Left renal pelvis (tissue), 4 donors: Measurements from ENCODE around the gene KCNA1. TPM values are rescaled to one million over a fixed set of nuclear protein-coding genes. Genes with fewer than 3 reads are reported as not detected.
"Not testable (repeated sequence)": the region's sequence is repeated elsewhere in the genome, so short reads cannot be mapped to it uniquely, and the experiment has no call there.

Source experiments
- DNase-seq, 4 donors: peaks; one replicate each; pipeline ENCODE4 v3.0.0-alpha.2; 2013; ENCODE audit warnings: low read depth in 4 of 4, low spot score in 3 of 4
- polyA plus RNA-seq, 4 donors: library from polyadenylated mRNA; unstranded; fragments of 120-200 nt; gene quantifications; one replicate each; pipeline ENCODE4 v1.2.1, GENCODE V29; 2013; ENCODE audit not compliant: insufficient read length in 4 of 4

KCNA1 gene
- 1 to 10 TPM in 1 of 4 donors, under 1 TPM in 3; 0.06 to 2.2 (median 0.18) TPM for polyA plus RNA-seq

GRCh38 chr12:4909734-4910501 is at the start of gene KCNA1:
Gene KCNA1 (plus strand): TSS chr12:4909905. CDS start chr12:4911379, 1,474 bp downstream.
- DNase-seq, result no peak

DNA sequence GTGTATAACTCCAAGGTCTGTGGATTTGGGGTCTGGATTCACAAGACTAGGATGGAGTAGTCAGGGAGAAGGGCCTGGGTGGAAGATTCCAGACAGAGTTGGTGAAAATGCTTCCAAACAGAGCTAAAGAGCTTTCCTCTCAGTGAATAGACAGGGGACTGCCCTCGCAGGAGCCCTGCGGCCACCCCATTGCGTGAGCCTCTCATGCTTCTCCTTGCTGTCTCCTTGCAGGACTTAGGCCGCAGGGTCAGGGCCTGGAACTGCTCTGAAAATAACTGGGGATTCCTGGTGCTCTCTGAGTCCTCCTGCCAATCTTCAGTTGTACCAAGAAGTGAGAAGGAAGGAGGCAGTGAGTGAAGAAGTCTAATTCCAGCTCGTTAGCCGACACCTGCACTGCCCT is 49.0 kb upstream of the KCNA1 start:
- DNase-seq, result no peak

GRCh38 chr12:4862809-4863208 is 46.9 kb upstream of the KCNA1 start:
- no peak for DNase-seq

- DNase-seq, result no peak
Measured at GRCh38 chr12:4864575-4864974, 45.1 kb upstream of the KCNA1 start.

GRCh38 chr12:4865246-4865645 is 44.5 kb upstream of the KCNA1 start:
- DNase-seq, result no peak

DNA sequence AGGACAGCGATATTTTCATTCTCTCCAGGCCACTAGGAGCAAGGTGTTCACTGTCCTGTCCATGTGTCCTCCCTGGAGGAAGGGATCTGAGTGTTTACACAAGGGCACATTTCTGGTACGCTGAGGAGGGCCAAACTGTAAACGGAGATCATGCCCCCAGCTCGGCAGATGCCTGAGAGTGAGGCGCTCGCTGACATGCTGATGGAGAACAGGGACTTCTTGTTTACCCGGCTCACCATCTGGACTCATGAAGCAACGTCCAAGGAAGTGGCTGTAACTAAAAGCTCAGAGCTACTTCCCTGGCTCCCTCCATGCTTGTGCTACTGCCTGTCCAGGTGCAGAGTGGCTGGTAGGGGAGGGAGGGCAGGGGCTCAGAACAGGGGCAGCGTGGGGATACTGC is 43.4 kb upstream of the KCNA1 start:
- no peak for DNase-seq

DNA sequence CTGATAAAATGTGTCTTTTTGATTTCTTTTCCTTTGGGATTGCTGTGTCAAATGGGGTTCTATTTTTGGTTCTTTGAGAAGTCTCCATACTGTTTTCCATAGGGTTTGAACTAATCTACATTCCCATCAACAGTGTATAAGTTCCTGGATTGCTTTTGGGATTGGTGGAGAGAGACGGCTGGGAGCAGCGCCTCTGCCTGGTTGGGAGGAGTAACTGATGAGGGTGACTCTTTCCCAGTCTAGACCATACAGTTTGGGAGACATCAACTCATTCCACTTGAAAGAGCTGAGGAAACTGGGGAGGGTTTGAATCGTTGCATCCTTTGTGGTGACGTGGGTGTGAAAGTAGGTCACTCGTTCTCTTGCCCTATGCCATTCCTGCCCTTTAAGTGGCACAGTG is 42.3 kb upstream of the KCNA1 start:
- DNase-seq, result no peak

DNA sequence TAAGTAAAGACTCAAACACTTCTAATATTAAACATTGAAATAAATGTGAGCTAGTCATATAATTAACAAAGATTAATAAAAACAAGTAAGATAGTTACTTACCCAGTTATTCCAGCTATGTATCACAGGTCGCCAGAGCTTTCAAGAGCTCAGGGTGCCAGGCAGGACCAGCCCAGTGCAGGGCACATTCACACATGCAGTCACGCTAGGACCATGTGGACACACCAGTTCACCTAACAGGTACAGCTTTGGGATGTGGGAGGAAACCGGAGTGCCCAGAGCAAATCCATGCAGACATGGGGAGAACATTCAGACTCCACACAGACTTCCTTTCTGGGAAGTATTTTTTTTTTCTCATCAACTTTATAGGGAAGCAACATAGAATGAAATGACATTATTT is 39.3 kb upstream of the KCNA1 start:
- no peak for DNase-seq

GRCh38 chr12:4871514-4871913 is 38.2 kb upstream of the KCNA1 start:
- DNase-seq, result no peak

DNA sequence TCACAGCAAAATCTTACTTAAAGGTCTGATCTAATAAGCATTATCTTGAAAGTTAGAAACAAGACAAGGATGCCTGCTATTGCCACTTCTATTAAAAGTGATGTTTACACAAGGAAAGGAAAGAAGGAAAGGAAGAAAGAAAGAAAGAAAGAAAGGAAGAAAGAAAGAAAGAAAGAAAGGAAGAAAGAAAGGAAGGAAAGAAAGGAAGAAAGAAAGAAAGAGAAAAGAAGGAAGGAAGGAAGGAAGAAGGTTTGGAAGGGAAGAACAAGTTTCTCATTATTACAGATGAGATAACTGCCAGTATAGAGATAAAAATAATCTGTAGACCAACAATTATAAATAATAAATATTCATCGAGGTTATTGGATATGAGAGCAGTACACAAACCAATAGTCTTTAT is 35.8 kb upstream of the KCNA1 start:
- DNase-seq, result no peak

DNA sequence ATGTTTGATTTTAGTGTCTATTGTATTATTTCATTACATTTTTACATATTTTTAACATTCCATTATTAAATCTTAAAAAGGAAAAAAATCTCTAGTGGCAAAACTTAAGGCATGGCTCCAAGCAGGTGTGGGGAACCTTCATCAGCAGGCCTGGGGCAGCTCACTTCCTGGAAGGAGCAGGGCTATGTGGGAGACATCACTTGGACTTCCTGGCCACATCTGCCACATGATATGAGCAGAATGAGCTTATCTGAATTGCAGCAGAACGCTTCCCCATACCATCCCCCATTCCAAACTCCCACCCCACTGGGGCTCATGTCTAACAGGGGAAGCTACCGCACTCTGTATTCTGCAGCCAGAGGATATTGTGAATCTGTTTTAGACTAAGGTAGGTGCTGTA is 35.0 kb upstream of the KCNA1 start:
- no peak for DNase-seq

DNA sequence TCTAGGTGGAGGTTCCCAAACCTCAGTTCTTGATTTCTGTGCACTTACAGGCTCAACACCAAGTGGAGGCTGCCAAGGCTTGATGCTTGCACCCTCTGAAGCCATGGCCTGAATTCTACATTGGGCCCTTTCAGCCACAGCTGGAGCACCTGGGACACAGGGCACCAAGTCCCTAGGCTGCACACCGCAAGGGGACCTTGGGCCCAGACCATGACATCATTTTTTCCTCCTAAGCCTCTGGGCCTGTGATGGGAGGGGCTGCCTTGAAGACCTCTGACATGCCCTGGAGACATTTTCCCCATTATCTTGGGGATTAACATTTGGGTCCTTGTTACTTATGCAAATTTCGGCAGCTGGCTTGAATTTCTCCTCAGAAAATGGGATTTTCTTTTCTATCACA is 30.2 kb upstream of the KCNA1 start:
- not testable (repeated sequence) for DNase-seq

DNA sequence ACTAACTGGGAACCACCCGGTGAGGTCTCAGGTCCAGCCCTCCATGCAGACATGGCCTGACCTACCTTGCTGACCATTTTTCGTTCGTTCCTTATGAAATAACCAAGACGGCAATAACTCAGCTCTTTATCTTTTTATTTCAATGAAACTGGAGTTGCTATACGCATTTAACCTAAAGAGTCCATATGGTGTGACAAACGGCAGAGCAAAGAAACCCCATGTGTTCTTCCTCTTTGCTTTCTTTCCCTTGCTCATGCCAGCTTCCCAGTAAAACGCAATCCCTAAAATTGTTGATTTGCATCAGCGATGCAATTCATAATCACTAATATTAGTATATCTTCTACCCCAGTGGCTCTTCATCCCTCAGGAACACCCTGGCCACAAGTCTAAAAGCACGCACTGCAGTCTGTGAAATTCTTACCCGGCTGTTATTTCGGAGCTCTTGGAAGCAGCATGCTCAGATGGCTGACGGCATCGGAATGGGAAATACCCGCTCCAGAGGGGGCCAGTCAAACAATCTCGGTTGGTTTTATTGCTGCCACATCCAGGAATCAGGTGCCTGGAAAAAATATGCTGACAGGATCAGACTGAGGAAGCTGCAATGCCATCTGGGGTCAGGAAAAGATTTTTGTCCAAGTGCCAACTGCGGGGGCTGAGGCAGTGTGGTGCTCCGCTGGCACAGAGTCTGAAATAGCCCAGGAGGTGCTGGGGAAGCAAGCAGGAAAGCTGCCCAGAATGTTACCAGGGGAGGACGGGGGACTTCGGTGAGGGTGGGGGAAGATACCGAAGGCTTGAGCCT is 28.2 kb upstream of the KCNA1 start:
- DNase-seq, result no peak

DNA sequence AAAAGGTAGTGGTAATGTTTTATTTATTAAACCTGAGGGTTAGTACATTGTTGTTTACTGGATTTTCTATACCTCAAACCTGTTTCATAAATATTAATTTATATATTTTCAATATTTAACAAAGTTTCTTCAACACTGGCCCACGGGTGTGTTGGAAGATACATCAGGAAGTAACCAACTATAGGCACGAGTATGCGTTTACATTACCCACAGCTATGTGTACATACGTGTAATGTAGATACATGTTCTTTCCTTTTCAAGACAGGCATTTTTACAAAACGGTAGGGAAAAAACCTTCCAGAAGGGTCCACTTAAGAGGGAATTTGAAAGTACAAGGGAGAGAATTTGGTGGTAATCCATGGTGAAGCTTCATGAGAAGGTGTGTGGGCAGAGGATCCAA is 17.8 kb upstream of the KCNA1 start:
- DNase-seq, result no peak

DNA sequence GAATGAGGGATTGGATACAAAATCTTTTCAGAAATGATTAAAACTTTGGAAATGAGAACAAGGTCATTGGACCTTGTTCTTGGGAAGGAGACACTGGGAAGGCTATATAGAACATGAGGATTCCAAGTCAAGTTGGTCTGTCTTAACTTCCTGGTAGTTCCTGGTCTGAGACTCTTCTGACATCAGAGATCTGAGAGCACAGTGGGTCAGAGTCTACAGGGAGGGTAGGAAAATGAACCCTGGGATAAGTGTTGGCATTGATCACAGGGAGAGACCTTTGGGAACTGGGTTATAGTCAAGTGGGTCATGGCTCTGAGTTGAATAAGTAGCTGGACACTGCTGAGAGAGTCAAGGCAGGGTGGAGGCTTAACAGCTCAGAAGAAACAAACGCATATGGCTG is 17.3 kb upstream of the KCNA1 start:
- no peak for DNase-seq

GRCh38 chr12:4894019-4894418 is 15.7 kb upstream of the KCNA1 start:
- no peak for DNase-seq

- no peak for DNase-seq
Measured at GRCh38 chr12:4899364-4899763, 10.3 kb upstream of the KCNA1 start.

- DNase-seq, result no peak
Measured at GRCh38 chr12:4900327-4900726, 9.4 kb upstream of the KCNA1 start.

DNA sequence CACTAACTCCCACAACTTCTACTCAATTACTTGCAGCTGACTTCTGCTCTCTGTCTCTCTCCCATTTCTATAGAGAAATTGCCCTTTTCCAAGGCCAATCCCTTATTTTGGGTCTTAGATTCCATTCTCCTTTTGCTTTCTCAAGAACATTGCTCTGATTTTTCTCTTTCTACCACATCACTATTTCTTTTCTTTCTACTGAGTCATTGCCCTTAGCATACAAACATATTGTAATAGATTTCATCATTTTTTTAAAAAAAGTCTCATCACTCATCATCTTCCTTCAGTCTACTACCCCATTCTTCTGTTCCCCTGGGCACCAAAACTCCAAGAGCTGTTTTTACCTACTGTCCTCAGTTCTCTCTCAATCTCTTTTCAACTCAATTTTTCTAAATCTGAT is 4.4 kb upstream of the KCNA1 start:
- no peak for DNase-seq

- no peak for DNase-seq
Measured at GRCh38 chr12:4908684-4909409, 858 bp upstream of the KCNA1 start.

DNA sequence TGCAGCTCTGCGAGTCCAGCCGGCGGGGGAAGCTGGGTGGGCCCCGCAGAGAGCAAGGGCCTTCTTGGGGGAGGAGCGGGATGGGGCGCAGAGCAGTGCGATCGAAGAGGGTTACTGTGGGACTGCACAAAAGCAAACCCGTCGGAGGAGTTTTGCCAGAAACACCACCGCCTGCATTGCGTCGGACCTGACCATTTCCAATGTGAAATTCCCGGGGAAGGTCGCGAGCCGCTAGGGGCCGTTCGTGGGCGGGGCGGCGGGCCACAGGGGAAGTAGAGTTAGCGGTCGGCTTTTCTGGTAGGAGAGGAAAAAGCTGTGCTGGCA is 333 bp upstream of the KCNA1 start:
- DNase-seq, result no peak
